Mucosa of descending colon (tissue), 3 donors: ENCODE results near the gene CCDC57. TPM values are rescaled to one million over a fixed set of nuclear protein-coding genes. Genes with fewer than 3 reads are reported as not detected.

Experiments
- ATAC-seq: fragments of 200-7000 bp; cut with Tn5 transposase; one replicate; pipeline ENCODE4 v1.9.1; 2020; ENCODE audit warnings: mild to moderate bottlenecking, moderate library complexity
- DNase-seq, 3 donors: peaks; one replicate each; pipeline ENCODE4 v3.0.0-alpha.2; 2020
- H3K36me3 ChIP-seq: fragments of 200-600 bp; one replicate; pipeline ENCODE4 v1.8.0; 2021; ENCODE audit warnings: low read depth, mild to moderate bottlenecking
- H3K4me1 ChIP-seq: fragments of 200-600 bp; one replicate; pipeline ENCODE4 v1.8.0; 2021; ENCODE audit warnings: low read depth, mild to moderate bottlenecking
- H3K4me3 ChIP-seq: fragments of 200-600 bp; one replicate; pipeline ENCODE4 v1.8.0; 2021; ENCODE audit warnings: mild to moderate bottlenecking
- H3K9me3 ChIP-seq: fragments of 200-600 bp; one replicate; pipeline ENCODE4 v1.8.0; 2021; ENCODE audit warnings: mild to moderate bottlenecking
- CTCF ChIP-seq: fragments of 200-600 bp; IDR thresholded peaks from one replicate; pipeline ENCODE4 v1.8.0; 2022; ENCODE audit warnings: antibody characterized with exemption, mild to moderate bottlenecking
- intact Hi-C, 2 donors: fragments of 100-400 bp; cut with DNase I in 1 of 2; cut with micrococcal nuclease in 1 of 2; formaldehyde crosslinking; loops; one replicate each; pipeline versions ENCODE4 v1.11.0 to v1.11.1; 2022; cut with DNase I, micrococcal nuclease
- total RNA-seq, 3 donors: library from RNA; stranded (reverse); fragmentation: NEBNext Ultra II Directional in 2 of 3; extraction: Animal tissue kit (Norgen Biotek cat#: 25700) in 2 of 3; gene quantifications; one replicate each; pipeline versions ENCODE4 v1.2.1 to v1.2.4, GENCODE V29; 2021 to 2023
- donor health status: DM: no; HTN: no; CAD: no; lungs with moderate emphysema.
- donor health status: DM: no; HTN: no; CAD: no.
- donor health status: DM: no; HTN: yes; CAD: no.

Gene CCDC57
- total RNA-seq, 3 donors from 2014 or later = 41.3 to 46.3 (median 45.4) TPM

GRCh38 chr17:82080789-82081464 lies 131.7 kb downstream of the CCDC57 start:
- no peaks in the 10 kb centered on the region for H3K4me1 ChIP-seq
- H3K4me3 ChIP-seq = no peak overlapping the region
- no peaks in the 10 kb centered on the region for H3K9me3 ChIP-seq
- ATAC-seq (no peak), DNase-seq (no peak)
- peaks cover 17% of the 10 kb centered on the region for H3K36me3 ChIP-seq
- intact Hi-C loops = no loop called here
- TF ChIP-seq CTCF = no peak

- TF ChIP-seq CTCF = no peak
- Histone ChIP-seq H3K4me1 (no peaks in the 10 kb centered on the region), H3K4me3 (no peak overlapping the region), H3K9me3 (no peaks in the 10 kb centered on the region), H3K36me3 (peaks cover 15% of the 10 kb centered on the region)
- ATAC-seq = no peak
- no peak for DNase-seq
- intact Hi-C loops = no loop called here
Measured at GRCh38 chr17:82080048-82080788, 132.4 kb downstream of the CCDC57 start.

- TF ChIP-seq CTCF = no peak
- Histone ChIP-seq H3K4me1 (no peaks in the 10 kb centered on the region), H3K4me3 (no peak overlapping the region), H3K9me3 (no peaks in the 10 kb centered on the region), H3K36me3 (peaks cover 15% of the 10 kb centered on the region)
- no peak for ATAC-seq
- intact Hi-C loops = no loop called here
- no peak for DNase-seq
Measured at GRCh38 chr17:82079001-82079677, 133.5 kb downstream of the CCDC57 start.

- DNase-seq (no peak), ATAC-seq (no peak)
- no peaks in the 10 kb centered on the region for H3K9me3 ChIP-seq
- intact Hi-C loops = no loop called here
- no peaks in the 10 kb centered on the region for H3K4me1 ChIP-seq
- no peak for TF ChIP-seq CTCF
- peaks cover 14% of the 10 kb centered on the region for H3K36me3 ChIP-seq
- no peak overlapping the region for H3K4me3 ChIP-seq
Measured at GRCh38 chr17:82078433-82078832, 134.2 kb downstream of the CCDC57 start.

- TF ChIP-seq CTCF = no peak
- Histone ChIP-seq H3K9me3 (no peaks in the 10 kb centered on the region), H3K4me3 (no peak overlapping the region), H3K36me3 (peaks cover 8% of the 10 kb centered on the region), H3K4me1 (no peaks in the 10 kb centered on the region)
- intact Hi-C loops = no loop called here
- DNase-seq = no peak
- no peak for ATAC-seq
Measured at GRCh38 chr17:82077617-82078358, 134.9 kb downstream of the CCDC57 start.
